Peyer's patch (tissue), 4 donors: ENCODE results near the gene PCGF2.

Experiments
- CTCF ChIP-seq, 6 experiments: fragments of 450-650 bp in 4 of 6; fragments of 200-600 bp in 2 of 6; sonication (generic) in 1 of 6; IDR thresholded peaks; one replicate each; pipeline ENCODE4 v1.5.1; 2017 to 2019; ENCODE audit warnings: antibody characterized with exemption in 6 of 6, mild to moderate bottlenecking in 3 of 6, moderate library complexity in 1 of 6
- POLR2A ChIP-seq, 2 donors: fragments of 450-650 bp; IDR thresholded peaks; one replicate each; pipeline ENCODE4 v1.5.1; 2017; ENCODE audit warnings: antibody characterized with exemption in 2 of 2, mild to moderate bottlenecking in 2 of 2, moderate library complexity in 2 of 2

GRCh38 chr17:38725066-38725465 lies 23.1 kb downstream of the PCGF2 start:
- TF ChIP-seq POLR2A (IDR thresholded peaks at IDR 0.05) (no peak), CTCF (IDR thresholded peaks at IDR 0.05) (no peak)
